ENCODE measurements around the gene RHBDL1.

RHBDL1 gene

DNA sequence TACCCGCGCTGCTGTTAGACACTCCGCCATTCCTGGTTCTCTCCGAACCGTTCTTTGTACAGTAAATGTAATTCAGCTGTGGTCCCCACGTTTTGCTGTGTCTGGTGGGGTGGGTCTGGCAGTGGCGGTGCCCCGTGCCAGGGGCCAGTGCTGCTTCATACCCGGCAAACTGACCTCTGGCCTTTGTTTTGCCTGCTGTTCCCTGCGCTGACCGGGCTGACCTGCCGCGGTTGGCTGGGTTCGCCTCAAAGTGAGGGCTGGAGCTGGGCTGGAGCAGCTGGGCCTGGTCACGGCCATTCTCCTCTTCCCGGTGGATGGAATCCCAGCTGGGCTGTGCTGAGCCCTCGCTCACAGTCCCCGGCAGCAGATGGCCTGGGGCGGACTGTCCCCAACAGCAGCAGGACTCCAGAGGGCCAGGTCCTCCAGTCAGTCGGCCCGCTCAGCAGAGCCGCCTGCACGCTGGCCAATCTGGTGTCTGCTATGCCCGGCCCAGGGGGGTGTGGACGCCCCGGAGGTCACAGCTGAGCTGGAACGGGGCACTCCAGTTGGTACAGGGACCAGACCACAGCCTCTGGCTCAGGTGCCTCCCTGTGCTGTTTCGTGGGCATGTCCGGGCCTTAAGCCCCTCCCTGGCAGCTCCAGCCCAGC lies 46.2 kb upstream of the RHBDL1 start:
- ChIA-PET POLR2A (interaction anchor here (0.6 kb wide), 1 partner anchor 43 kb away, joined by 6 read pairs; no protein-coding TSS in a partner anchor), CTCF (no interaction called here)
- no peak for TF ChIP-seq CTCF (IDR thresholded peaks at IDR 0.05; ENCODE audit: control extremely low read depth, extremely low read depth, low read depth, missing control alignments)
- DNase-seq (ENCODE audit: extremely low spot score) = no peak

- CTCF ChIA-PET = no interaction called here
- DNase-seq (ENCODE audit: extremely low spot score) = no peak
- no peak for TF ChIP-seq CTCF (IDR thresholded peaks at IDR 0.05; ENCODE audit: control extremely low read depth, extremely low read depth, low read depth, missing control alignments)
- POLR2A ChIA-PET = no interaction called here
Measured at GRCh38 chr16:629833-630248, 45.6 kb upstream of the RHBDL1 start.

- CTCF ChIA-PET = no interaction called here
- POLR2A ChIA-PET = no interaction called here
- DNase-seq (ENCODE audit: extremely low spot score) = no peak
- no peak for TF ChIP-seq CTCF (IDR thresholded peaks at IDR 0.05; ENCODE audit: control extremely low read depth, extremely low read depth, low read depth, missing control alignments)
Measured at GRCh38 chr16:630249-630814, 45.1 kb upstream of the RHBDL1 start.

DNA sequence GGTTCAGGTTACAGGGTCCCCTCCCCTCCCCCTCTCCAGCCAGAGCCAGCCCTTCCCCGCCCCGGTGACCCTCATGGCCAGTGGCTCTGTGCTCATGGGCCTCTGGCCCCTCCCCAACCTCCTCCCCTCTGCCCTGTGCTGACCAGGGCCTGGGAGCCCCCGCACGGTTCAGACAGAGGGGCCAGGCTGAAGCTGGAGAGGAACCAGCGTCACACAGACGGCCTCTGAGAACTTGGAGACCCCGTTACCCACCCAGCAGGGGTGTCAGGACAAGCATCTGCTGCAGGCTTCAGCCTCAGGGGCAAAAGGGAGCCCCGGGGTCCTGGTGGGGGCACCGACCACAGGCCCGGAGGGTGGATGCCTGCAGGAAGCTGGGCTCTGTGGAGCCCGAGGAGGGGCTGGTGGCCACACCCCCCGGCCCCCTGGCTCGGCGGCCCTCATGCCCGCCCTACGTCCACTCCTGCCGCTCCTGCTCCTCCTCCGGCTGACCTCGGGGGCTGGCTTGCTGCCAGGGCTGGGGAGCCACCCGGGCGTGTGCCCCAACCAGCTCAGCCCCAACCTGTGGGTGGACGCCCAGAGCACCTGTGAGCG lies 44.6 kb upstream of the RHBDL1 start, which contains the start of gene WFIKKN1:
Gene WFIKKN1, plus strand, starts transcription at position 171 of the 591 bp plus-strand sequence. Its CDS starts 269 bp downstream, at position 440.
- ChIA-PET POLR2A (no interaction called here), CTCF (no interaction called here)
- no peak for DNase-seq (ENCODE audit: extremely low spot score)
- TF ChIP-seq CTCF (IDR thresholded peaks at IDR 0.05; ENCODE audit: control extremely low read depth, extremely low read depth, low read depth, missing control alignments) = no peak

DNA sequence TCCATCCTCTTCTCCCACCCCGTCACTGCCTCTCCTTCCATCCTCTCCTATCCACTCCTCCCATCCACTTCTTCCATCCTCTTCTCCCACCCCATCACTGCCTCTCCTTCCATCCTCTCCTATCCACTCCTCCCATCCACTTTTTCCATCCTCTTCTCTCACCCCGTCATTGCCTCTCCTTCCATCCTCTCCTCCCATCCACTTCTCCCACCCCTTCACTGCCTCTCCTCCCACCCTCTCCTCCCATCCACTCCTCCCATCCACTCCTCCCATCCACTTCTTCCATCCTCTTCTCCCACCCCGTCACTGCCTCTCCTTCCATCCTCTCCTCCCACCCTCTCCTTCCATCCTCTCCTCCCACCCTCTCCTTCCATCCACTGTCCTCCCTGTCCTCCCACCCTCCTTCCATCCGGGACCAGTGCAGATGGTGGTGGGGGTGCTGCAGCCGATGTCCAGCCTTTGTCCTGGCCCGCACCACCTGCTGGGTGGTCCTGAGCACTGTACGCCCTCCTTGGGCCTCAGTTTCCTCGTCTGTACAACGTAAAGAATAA lies 43.6 kb upstream of the RHBDL1 start:
- ChIA-PET POLR2A (no interaction called here), CTCF (no interaction called here)
- DNase-seq (ENCODE audit: extremely low spot score) = no peak

More for the DNA sequence above, 43.6 kb upstream of the RHBDL1 start:
- TF ChIP-seq CTCF (IDR thresholded peaks at IDR 0.05; ENCODE audit: control extremely low read depth, extremely low read depth, low read depth, missing control alignments) = no peak
